ENCODE data around the gene SLC5A11. TPM values are rescaled to one million over a fixed set of nuclear protein-coding genes. Genes with fewer than 3 reads are reported as not detected.
"Not testable (repeated sequence)": the region's sequence is repeated elsewhere in the genome, so short reads cannot be mapped to it uniquely, and the experiment has no call there.

The SLC5A11 gene
- total RNA-seq, 1 donor from 2014 or later, result 0.22 TPM

DNA sequence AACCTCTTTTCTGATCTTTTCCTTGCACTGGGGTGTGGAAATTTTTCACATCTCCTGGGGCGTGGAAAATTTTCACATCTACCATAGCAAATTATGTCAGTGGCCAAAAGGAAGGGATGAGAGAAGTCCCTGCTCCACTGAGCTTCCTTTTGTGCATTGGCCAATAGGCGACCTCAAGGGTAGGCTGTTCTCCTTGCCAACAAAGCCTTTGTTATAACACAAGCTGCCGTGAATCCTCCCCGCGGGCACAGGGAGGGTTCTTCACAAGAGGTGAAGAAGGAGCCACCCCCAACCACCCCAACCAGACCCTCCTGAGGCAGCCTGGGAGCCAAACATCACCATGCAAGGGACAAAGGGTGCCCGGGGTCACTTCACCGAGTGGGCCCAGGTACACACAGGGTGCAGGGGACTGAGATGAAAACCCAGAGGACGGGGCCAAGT lies 6.5 kb downstream of the SLC5A11 start:
- TF ChIP-seq, protein P1, sequence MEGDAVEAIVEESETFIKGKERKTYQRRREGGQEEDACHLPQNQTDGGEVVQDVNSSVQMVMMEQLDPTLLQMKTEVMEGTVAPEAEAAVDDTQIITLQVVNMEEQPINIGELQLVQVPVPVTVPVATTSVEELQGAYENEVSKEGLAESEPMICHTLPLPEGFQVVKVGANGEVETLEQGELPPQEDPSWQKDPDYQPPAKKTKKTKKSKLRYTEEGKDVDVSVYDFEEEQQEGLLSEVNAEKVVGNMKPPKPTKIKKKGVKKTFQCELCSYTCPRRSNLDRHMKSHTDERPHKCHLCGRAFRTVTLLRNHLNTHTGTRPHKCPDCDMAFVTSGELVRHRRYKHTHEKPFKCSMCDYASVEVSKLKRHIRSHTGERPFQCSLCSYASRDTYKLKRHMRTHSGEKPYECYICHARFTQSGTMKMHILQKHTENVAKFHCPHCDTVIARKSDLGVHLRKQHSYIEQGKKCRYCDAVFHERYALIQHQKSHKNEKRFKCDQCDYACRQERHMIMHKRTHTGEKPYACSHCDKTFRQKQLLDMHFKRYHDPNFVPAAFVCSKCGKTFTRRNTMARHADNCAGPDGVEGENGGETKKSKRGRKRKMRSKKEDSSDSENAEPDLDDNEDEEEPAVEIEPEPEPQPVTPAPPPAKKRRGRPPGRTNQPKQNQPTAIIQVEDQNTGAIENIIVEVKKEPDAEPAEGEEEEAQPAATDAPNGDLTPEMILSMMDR (IDR thresholded peaks at IDR 0.05), result no peak
- no peaks in the 10 kb centered on the region for H3K4me1 Mint-ChIP-seq
- H3K27me3 Mint-ChIP-seq, result peaks cover 3% of the 10 kb centered on the region
- H3K27ac Mint-ChIP-seq, result no peak overlapping the region
- DNase-seq, result no peak
- no peak overlapping the region for H3K4me3 Mint-ChIP-seq
- ChIA-PET POLR2A (no interaction called here), CTCF (no interaction called here)
- no peaks in the 10 kb centered on the region for H3K36me3 Mint-ChIP-seq (ENCODE audit: low read depth)
- intact Hi-C loops (cut with micrococcal nuclease), result no loop called here
- no peaks in the 10 kb centered on the region for H3K9me3 Mint-ChIP-seq
- ATAC-seq (ENCODE audit: low read depth), result no peak

DNA sequence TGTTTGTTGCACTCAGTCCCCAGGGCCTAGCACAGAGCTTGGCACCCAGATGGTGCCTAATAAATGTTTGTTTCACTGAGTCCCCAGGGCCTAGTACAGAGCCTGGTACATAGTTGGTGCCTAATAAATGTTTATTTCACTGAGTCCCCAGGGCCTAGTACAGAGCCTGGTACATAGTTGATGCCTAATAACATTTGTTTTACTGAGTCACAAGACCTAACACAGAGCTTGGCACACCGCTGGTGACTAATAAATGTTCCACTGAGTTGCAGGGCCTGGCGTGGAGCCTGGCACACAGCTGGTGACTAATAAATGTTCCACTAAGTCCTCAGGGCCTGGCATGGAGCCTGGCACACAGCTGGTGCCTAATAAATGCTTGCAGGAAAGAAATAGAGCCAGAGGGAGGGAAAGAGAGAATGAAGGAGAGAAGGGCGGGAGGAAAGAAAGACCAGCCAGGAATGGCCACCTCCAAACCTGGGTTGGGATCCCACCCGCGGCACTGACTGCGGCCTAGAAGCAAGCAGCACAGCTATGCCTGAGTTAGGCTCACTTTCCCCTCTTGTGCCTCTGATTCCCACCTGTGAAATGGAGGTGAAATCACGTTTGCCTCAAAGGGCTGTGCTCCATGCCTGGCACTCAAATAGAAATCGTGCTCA lies 7.5 kb downstream of the SLC5A11 start:
- H3K36me3 Mint-ChIP-seq (ENCODE audit: low read depth), result no peaks in the 10 kb centered on the region
- no peaks in the 10 kb centered on the region for H3K9me3 Mint-ChIP-seq
- ATAC-seq (ENCODE audit: low read depth) (no peak), DNase-seq (no peak)
- ChIA-PET CTCF (no interaction called here), POLR2A (no interaction called here)
- intact Hi-C loops (cut with micrococcal nuclease), result no loop called here
- H3K4me1 Mint-ChIP-seq, result no peaks in the 10 kb centered on the region
- TF ChIP-seq, protein P1 (IDR thresholded peaks at IDR 0.05), result no peak
- peaks cover 6% of the 10 kb centered on the region for H3K27me3 Mint-ChIP-seq
- no peak overlapping the region for H3K27ac Mint-ChIP-seq
- H3K4me3 Mint-ChIP-seq, result no peak overlapping the region

DNA sequence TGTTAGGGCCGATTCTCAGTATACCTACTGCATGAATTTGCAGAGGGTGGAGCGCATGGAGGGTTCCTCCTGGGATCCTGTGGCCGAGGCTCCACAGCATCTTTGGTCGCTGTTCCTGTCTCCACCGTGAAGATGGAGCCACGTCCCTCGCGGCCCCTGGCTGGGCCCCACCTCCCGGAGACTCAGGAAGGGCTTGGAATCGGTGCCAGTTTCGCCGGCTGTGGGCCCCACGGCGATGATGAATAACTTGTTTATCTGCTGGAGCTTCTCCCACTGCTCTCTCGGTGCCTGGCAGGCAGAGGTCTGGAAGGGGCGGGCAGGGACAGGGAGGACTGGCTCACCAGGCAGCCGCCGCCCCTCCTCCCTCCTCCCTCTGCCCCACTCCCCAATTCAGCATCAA lies 8.1 kb downstream of the SLC5A11 start:
- no peak for DNase-seq
- POLR2A ChIA-PET, result no interaction called here
- intact Hi-C loops (cut with micrococcal nuclease), result no loop called here

DNA sequence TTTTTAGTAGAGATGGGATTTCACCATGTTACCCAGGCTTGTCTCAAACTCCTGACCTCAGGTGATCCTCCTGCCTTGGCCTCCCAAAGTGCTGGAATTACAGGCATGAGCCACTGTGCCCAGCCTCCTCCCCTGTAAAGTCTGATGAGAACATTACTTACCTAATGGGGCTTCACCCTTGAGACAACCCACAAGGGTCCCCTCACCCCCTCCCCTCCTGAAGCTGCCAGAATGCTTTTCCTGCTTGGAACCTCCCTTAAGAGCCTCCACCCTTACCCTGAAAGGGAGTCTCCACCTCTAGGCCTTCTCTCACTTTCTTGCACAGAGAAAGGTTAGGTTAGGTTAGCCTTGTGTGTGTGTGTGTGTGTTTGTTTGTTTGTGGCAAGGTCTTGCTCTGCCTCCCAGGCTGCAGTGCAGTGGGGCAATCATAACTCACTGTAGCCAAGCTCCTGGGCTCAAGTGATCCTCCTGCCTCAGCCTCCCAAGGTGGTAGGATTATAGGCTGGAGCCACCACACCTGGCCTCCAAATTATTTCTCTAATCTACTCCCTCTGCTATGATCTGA lies 8.9 kb downstream of the SLC5A11 start:
- ChIA-PET CTCF (no interaction called here), POLR2A (no interaction called here)
- TF ChIP-seq, protein P1 (IDR thresholded peaks at IDR 0.05), result no peak
- Mint-ChIP-seq H3K9me3 (no peaks in the 10 kb centered on the region), H3K36me3 (ENCODE audit: low read depth) (no peaks in the 10 kb centered on the region), H3K27me3 (peaks cover 6% of the 10 kb centered on the region), H3K27ac (no peak overlapping the region), H3K4me3 (no peak overlapping the region), H3K4me1 (no peaks in the 10 kb centered on the region)
- no peak for ATAC-seq (ENCODE audit: low read depth)
- no peak for DNase-seq
- intact Hi-C loops (cut with micrococcal nuclease), result no loop called here

More for the DNA sequence above, 8.1 kb downstream of the SLC5A11 start:
- TF ChIP-seq, protein P1 (IDR thresholded peaks at IDR 0.05), result no peak
- CTCF ChIA-PET, result no interaction called here
- Mint-ChIP-seq H3K27ac (no peak overlapping the region), H3K9me3 (no peaks in the 10 kb centered on the region), H3K27me3 (peaks cover 6% of the 10 kb centered on the region), H3K4me1 (no peaks in the 10 kb centered on the region), H3K4me3 (no peak overlapping the region), H3K36me3 (ENCODE audit: low read depth) (no peaks in the 10 kb centered on the region)
- no peak for ATAC-seq (ENCODE audit: low read depth)

DNA sequence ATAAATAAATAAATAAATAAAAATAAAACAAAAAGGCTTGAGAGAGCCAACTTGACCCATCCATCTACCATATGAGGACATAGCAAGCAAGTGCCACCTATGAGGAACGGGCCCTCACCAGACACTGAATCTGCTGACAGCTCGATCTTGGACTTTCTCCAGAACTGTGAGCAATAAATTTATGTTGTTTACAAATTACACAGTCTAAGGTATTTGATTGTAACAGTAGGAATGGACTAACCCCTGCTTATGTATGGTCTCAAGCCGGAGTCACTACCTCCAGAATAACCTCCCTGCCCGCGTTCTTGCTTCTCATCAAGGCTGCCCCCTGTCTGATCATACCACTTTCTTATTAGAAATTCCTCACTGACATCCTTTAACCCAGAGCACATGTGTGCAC lies 9.9 kb downstream of the SLC5A11 start:
- TF ChIP-seq, protein P1 (IDR thresholded peaks at IDR 0.05), result no peak
- no peaks in the 10 kb centered on the region for H3K9me3 Mint-ChIP-seq
- no peaks in the 10 kb centered on the region for H3K4me1 Mint-ChIP-seq
- H3K36me3 Mint-ChIP-seq (ENCODE audit: low read depth), result no peaks in the 10 kb centered on the region
- CTCF ChIA-PET, result no interaction called here
- ATAC-seq (ENCODE audit: low read depth), result no peak
- H3K27me3 Mint-ChIP-seq, result peaks cover 6% of the 10 kb centered on the region
- intact Hi-C loops (cut with micrococcal nuclease), result no loop called here
- POLR2A ChIA-PET, result no interaction called here
- DNase-seq, result no peak
- no peak overlapping the region for H3K27ac Mint-ChIP-seq
- H3K4me3 Mint-ChIP-seq, result no peak overlapping the region

DNA sequence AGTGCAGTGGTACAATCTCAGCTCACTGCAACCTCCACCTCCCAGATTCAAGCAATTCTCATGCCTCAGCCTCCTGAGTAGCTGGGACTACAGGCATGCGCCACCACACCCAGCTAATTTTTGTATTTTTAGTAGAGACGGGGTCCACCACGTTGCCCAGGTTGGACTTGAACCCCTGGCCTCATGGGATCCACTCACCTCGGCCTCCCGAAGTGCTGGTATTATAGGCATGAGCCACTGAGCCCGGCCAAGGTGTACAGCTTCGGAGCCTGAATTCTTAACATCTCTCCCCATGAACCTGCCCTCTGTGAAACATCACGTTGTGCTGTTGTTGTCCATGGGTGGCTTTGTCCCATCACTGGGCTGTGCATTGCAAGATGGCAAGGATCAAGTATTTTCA lies 11.1 kb downstream of the SLC5A11 start:
- ATAC-seq (ENCODE audit: low read depth); H3K36me3 Mint-ChIP-seq (ENCODE audit: low read depth); DNase-seq; H3K27ac Mint-ChIP-seq; POLR2A ChIA-PET; H3K9me3 Mint-ChIP-seq; H3K4me1 Mint-ChIP-seq; H3K4me3 Mint-ChIP-seq; intact Hi-C loops (cut with micrococcal nuclease); CTCF ChIA-PET; H3K27me3 Mint-ChIP-seq: not testable (repeated sequence)

Data from activated B cell treated with CpG ODN at 0.5 μM for 24 hours (primary cell).